Measurements from ENCODE around the gene NRIP2.

DNA sequence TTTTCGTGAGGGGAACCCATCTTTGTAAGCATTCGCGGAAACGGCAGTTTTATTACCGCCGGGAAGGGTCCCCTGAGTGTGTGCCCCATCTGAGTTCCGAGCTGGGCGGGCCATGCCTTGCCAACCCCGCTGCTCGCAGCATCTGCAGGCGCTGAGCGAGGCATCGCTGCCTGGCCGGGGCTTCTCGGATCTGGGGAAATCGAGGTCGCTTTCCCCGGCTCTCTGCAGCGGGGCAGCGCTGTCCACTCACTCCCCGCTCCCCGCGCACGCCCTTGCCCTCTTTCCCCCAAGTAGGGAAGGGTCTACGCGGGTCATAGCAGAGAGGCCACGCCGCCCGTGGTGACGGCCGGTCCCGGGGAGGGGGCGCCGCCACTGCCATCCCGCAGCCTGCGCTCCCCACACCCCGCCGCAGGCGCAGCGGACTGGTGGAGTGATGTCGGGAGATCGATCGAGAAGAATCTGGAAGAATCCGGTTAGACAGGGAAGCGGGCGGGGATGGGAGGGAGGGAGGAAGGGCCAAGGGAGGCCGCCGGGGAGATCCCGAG is 40.6 kb downstream of the NRIP2 start:
- TF ChIP-seq GATA2 (IDR thresholded peaks at IDR 0.05; ENCODE audit: low read depth, low read length) (no peak), GATA3 (IDR thresholded peaks at IDR 0.05; ENCODE audit: low read depth, low read length) (no peak)
